GM23248 (cell line): Measurements from ENCODE around the gene CSNK1G1. TPM values are rescaled to one million over a fixed set of nuclear protein-coding genes. Genes with fewer than 3 reads are reported as not detected.

ENCODE experiments used
- DNase-seq: peaks from one replicate; pipeline ENCODE4 v3.0.0-alpha.2; 2015
- H2AFZ ChIP-seq: fragments of 200-600 bp; sonication (generic); 2 replicates; pipeline ENCODE4 v1.6.1; 2016; ENCODE audit warnings: antibody characterized with exemption
- H3F3A ChIP-seq: fragments of 200-600 bp; sonication (generic); 2 replicates; pipeline ENCODE4 v1.6.1; 2016; ENCODE audit warnings: mild to moderate bottlenecking, antibody characterized with exemption, mixed run types; ENCODE audit not compliant: insufficient read depth
- H3K27ac ChIP-seq: fragments of 200-600 bp; sonication (generic); 2 replicates; pipeline ENCODE4 v1.5.1; 2016; ENCODE audit warnings: mild to moderate bottlenecking
- H3K27me3 ChIP-seq: fragments of 200-600 bp; sonication (generic); replicated peaks from 2 replicates; pipeline ENCODE4 v1.6.1; 2016; ENCODE audit warnings: mild to moderate bottlenecking; ENCODE audit not compliant: insufficient read depth
- H3K36me3 ChIP-seq: fragments of 200-600 bp; sonication (generic); 2 replicates; pipeline ENCODE4 v1.6.1; 2016; ENCODE audit warnings: low read depth, mild to moderate bottlenecking
- H3K4me1 ChIP-seq: fragments of 200-600 bp; sonication (generic); 2 replicates; pipeline ENCODE4 v1.6.1; 2016; ENCODE audit warnings: mild to moderate bottlenecking; ENCODE audit not compliant: insufficient read depth
- H3K4me2 ChIP-seq: fragments of 200-600 bp; sonication (generic); one replicate; pipeline ENCODE4 v1.6.1; 2016; ENCODE audit warnings: mild to moderate bottlenecking; ENCODE audit not compliant: unreplicated experiment
- H3K4me3 ChIP-seq: fragments of 200-600 bp; sonication (generic); 2 replicates; pipeline ENCODE4 v1.5.1; 2016; ENCODE audit warnings: mild to moderate bottlenecking
- H3K79me2 ChIP-seq: fragments of 200-600 bp; sonication (generic); 2 replicates; pipeline ENCODE4 v1.6.1; 2016; ENCODE audit warnings: mild to moderate bottlenecking; ENCODE audit not compliant: insufficient read depth
- H3K9ac ChIP-seq: fragments of 200-600 bp; sonication (generic); 2 replicates; pipeline ENCODE4 v1.6.1; 2016; ENCODE audit warnings: mild to moderate bottlenecking
- H3K9me2 ChIP-seq: fragments of 200-600 bp; sonication (generic); 2 replicates; pipeline ENCODE4 v1.6.1; 2016; ENCODE audit warnings: mixed run types, mild to moderate bottlenecking, moderate library complexity; ENCODE audit not compliant: insufficient read depth
- H3K9me3 ChIP-seq: fragments of 200-600 bp; sonication (generic); one replicate; pipeline ENCODE4 v1.6.1; 2017; ENCODE audit warnings: low read depth
- H4K20me1 ChIP-seq: fragments of 200-600 bp; sonication (generic); 2 replicates; pipeline ENCODE4 v1.6.0; 2016; ENCODE audit not compliant: insufficient read depth
- EZH2 ChIP-seq: fragments of 200-600 bp; sonication (generic); IDR thresholded peaks from 2 replicates; pipeline ENCODE4 v1.6.1; 2018; ENCODE audit warnings: antibody characterized with exemption, mild to moderate bottlenecking; ENCODE audit not compliant: insufficient read depth, poor library complexity, severe bottlenecking
- EZH2phosphoT487 ChIP-seq: fragments of 200-600 bp; sonication (generic); IDR thresholded peaks from 2 replicates; pipeline ENCODE4 v1.6.1; 2018; ENCODE audit warnings: antibody characterized with exemption, moderate library complexity, mild to moderate bottlenecking, low read depth; ENCODE audit not compliant: insufficient read depth
- WGBS, 2 experiments: methylation state at CpG; one replicate each; pipeline ENCODE4 v1.1.6; 2015 to 2017; ENCODE audit warnings: low lambda C conversion rate in 2 of 2, low coverage in 1 of 2; ENCODE audit errors: missing lambda C conversion rate in 2 of 2; 5-methylcytosine and 5-hydroxymethylcytosine counted together
- in situ Hi-C: fragments of 300-500 bp; cut with MboI; formaldehyde crosslinking; loops from 2 replicates; pipeline ENCODE4 v1.15.0; 2020
- polyA plus RNA-seq: library from polyadenylated mRNA; unstranded; fragments of >200 nt; fragmentation: Nextera tagmentation; extraction: Ambion mirVana; gene quantifications from 2 replicates; pipeline ENCODE4 v1.2.1, GENCODE V29; 2016
- total RNA-seq: library from RNA; depleted of rRNA; stranded (reverse); fragments of >200 nt; shearing (Covaris generic); gene quantifications from 2 replicates; pipeline ENCODE4 v1.2.3, GENCODE V29; 2014

The CSNK1G1 gene
- total and polyA plus RNA-seq, 2 experiments from 2014 or later = 14.8 to 17.1 TPM

- Histone ChIP-seq H3K4me3 (no peak overlapping the region), H4K20me1 (no peaks in the 10 kb centered on the region), H3K9me2 (no peaks in the 10 kb centered on the region), H3F3A (peaks cover 15% of the 10 kb centered on the region), H3K4me2 (no peak overlapping the region), H2AFZ (no peak overlapping the region), H3K27me3 (no peaks in the 10 kb centered on the region), H3K36me3 (no peaks in the 10 kb centered on the region), H3K4me1 (peaks cover 19% of the 10 kb centered on the region), H3K27ac (no peak overlapping the region), H3K79me2 (peaks cover 82% of the 10 kb centered on the region), H3K9me3 (no peaks in the 10 kb centered on the region), H3K9ac (no peak overlapping the region)
- DNase-seq = no peak
- WGBS, 2 experiments = 99% methylated on average over 4 of the region's 4 CpGs
- TF ChIP-seq EZH2phosphoT487 = no peak
- TF ChIP-seq EZH2 = no peak
- in situ Hi-C loops = no loop called here
These were observed 122.7 kb downstream of the CSNK1G1 start for GRCh38 chr15:64233299-64233698.

GRCh38 chr15:64232400-64232799 is 123.6 kb downstream of the CSNK1G1 start:
- H3K4me2 ChIP-seq = peak overlapping the region; percentile 62
- TF ChIP-seq EZH2 (no peak), EZH2phosphoT487 (no peak)
- peaks cover 81% of the 10 kb centered on the region for H3K79me2 ChIP-seq
- peaks cover 19% of the 10 kb centered on the region for H3K4me1 ChIP-seq
- H3K9ac ChIP-seq = no peak overlapping the region
- H3K4me3 ChIP-seq = 0 out of 2 replicates have a peak overlapping the region, but pooled peaks have one; percentile 8
- in situ Hi-C loops = no loop called here
- DNase-seq = peak; percentile 79
- H3F3A ChIP-seq = peaks cover 15% of the 10 kb centered on the region
- no peaks in the 10 kb centered on the region for H3K36me3 ChIP-seq
- 6 to 12% methylated on average over 1 of the region's 1 CpG for WGBS, 2 experiments
- H3K9me2 ChIP-seq = no peaks in the 10 kb centered on the region
- H2AFZ ChIP-seq = no peak overlapping the region
- H3K27me3 ChIP-seq = no peaks in the 10 kb centered on the region
- peak overlapping the region; percentile 33 for H3K27ac ChIP-seq
- H3K9me3 ChIP-seq = no peaks in the 10 kb centered on the region
- H4K20me1 ChIP-seq = no peaks in the 10 kb centered on the region

DNA sequence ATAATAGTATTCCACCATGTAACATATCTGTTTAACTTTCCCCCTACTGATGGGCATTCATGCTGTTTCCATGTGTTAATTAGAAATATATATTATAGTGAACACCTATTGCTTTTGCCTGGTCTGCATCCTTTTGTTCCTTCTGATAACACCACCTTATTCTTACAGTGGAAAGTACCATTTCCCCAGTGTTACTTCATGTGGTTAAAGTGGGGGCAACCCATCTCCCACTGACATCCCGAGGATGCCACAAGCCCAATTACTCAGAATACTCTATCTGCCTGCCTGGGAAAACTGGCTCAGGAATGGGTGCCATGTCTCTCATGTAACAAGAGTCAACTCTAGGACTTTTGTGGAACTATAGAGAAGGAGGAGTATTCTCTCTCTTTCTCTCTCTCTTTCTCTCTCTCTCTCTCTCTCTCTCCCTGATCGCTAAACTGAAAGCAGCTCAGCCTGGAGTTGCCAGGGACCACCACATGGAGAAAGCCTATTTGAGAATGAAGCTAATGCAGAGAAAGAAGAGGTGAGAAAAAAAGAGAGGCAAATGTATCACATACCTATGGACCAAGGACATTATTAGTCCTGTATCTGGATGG is 126.7 kb downstream of the CSNK1G1 start:
- H3F3A ChIP-seq = peaks cover 15% of the 10 kb centered on the region
- H3K27me3 ChIP-seq = no peaks in the 10 kb centered on the region
- H3K9me3 ChIP-seq = no peaks in the 10 kb centered on the region
- 93 to 96% methylated on average over 2 of the region's 2 CpGs for WGBS, 2 experiments
- peaks cover 81% of the 10 kb centered on the region for H3K79me2 ChIP-seq
- in situ Hi-C loops = no loop called here
- DNase-seq = no peak
- no peak overlapping the region for H3K4me3 ChIP-seq
- TF ChIP-seq EZH2phosphoT487 (no peak), EZH2 (no peak)
- H4K20me1 ChIP-seq = no peaks in the 10 kb centered on the region
- H3K4me2 ChIP-seq = no peak overlapping the region
- no peaks in the 10 kb centered on the region for H3K9me2 ChIP-seq
- no peak overlapping the region for H2AFZ ChIP-seq
- H3K36me3 ChIP-seq = no peaks in the 10 kb centered on the region
- peaks cover 24% of the 10 kb centered on the region for H3K4me1 ChIP-seq
- no peak overlapping the region for H3K27ac ChIP-seq
- H3K9ac ChIP-seq = no peak overlapping the region

GRCh38 chr15:64225804-64226203 is 130.2 kb downstream of the CSNK1G1 start:
- Histone ChIP-seq H3K9ac (no peak overlapping the region), H2AFZ (no peak overlapping the region), H3F3A (peaks cover 7% of the 10 kb centered on the region), H3K79me2 (peaks cover 94% of the 10 kb centered on the region), H3K4me1 (peaks cover 13% of the 10 kb centered on the region), H3K4me3 (no peak overlapping the region), H4K20me1 (no peaks in the 10 kb centered on the region), H3K4me2 (no peak overlapping the region), H3K9me2 (no peaks in the 10 kb centered on the region), H3K36me3 (no peaks in the 10 kb centered on the region), H3K27ac (no peak overlapping the region), H3K9me3 (no peaks in the 10 kb centered on the region), H3K27me3 (no peaks in the 10 kb centered on the region)
- WGBS, 2 experiments = 98 to 99% methylated on average over 11 of the region's 11 CpGs
- no peak for DNase-seq
- TF ChIP-seq EZH2phosphoT487 (no peak), EZH2 (no peak)
- in situ Hi-C loops = no loop called here

DNA sequence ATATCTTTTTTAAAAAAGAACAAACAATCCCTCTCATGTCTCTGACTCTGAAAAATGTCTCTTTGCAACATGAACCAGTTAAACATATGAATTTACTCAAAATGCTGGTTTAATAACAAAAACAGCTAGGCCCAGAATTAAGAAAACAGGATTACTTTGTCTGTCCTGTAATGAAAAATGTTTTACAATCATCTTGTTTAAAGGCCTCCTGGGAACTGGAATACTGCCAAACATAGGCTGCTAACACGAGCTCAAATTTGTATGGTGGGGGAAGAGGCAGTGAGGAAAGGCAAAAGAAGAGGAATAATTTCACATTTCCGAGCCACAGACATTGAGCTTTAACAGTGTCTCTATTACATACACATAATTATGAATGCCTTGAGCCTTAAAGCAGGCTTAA is 131.5 kb downstream of the CSNK1G1 start:
- H3F3A ChIP-seq = peaks cover 7% of the 10 kb centered on the region
- in situ Hi-C loops = no loop called here
- peak; percentile 56 for DNase-seq

More for the DNA sequence above, 131.5 kb downstream of the CSNK1G1 start:
- TF ChIP-seq EZH2phosphoT487 = no peak
- TF ChIP-seq EZH2 = no peak
- H3K9me3 ChIP-seq = no peaks in the 10 kb centered on the region
- H3K4me3 ChIP-seq = no peak overlapping the region
- no peak overlapping the region for H3K4me2 ChIP-seq
- H3K9me2 ChIP-seq = no peaks in the 10 kb centered on the region
- H2AFZ ChIP-seq = no peak overlapping the region
- H3K4me1 ChIP-seq = peaks cover 13% of the 10 kb centered on the region
- 8 to 11% methylated on average over 2 of the region's 2 CpGs for WGBS, 2 experiments
- H3K27me3 ChIP-seq = no peaks in the 10 kb centered on the region
- no peak overlapping the region for H3K9ac ChIP-seq
- H3K36me3 ChIP-seq = no peaks in the 10 kb centered on the region
- no peaks in the 10 kb centered on the region for H4K20me1 ChIP-seq
- H3K27ac ChIP-seq = no peak overlapping the region
- peaks cover 96% of the 10 kb centered on the region for H3K79me2 ChIP-seq
